HG03520 (cell line): ENCODE data around the gene TRIM38.
"Not testable (repeated sequence)": the region's sequence is repeated elsewhere in the genome, so short reads cannot be mapped to it uniquely, and the experiment has no call there.

Source experiments
- ATAC-seq: cut with Tn5 transposase; IDR thresholded peaks from one replicate; pipeline ENCODE4 v1.9.1; 2021; ENCODE audit warnings: mild to moderate bottlenecking, moderate library complexity; ENCODE audit not compliant: unreplicated experiment

Gene TRIM38

DNA sequence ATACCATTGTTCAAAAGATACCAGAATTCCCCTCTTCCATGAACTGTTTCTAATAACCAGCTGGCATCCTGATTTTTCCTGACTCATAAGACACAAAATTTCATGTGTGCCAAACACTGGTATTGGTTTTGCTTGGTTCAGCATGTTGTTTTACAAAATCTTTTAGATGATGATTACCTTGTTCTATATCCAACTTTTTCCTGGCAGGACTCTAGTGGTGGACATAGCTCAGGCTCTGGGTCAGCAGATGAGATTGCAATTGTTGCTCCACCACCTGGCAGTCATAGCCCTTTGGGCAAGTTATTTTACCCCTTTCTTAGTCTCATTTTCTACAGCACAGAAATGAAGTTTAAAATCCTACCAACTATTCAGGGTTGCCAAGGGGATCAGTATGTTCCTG is 6.2 kb downstream of the TRIM38 start:
- ATAC-seq, result no peak

- ATAC-seq, result no peak
These were observed 8.7 kb downstream of the TRIM38 start for GRCh38 chr6:25971187-25971821.

DNA sequence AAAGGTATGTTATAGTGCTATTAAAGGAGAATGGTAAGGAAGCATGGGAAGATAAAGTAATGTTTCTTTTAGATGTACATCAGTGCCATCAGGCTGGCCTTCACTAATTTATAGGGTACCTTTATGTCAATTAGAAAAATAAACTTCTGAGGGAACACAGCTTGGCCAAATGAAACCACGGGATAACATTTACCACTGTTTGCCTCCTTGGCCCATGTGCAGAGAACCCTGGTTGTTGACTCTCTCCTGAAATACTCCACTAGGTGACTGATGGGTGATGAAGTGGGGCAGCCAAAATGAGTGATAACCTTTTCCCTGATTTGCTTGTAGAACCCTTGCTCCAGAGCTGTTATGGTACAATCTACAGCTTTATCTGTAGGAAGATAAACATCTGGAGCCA is 9.5 kb downstream of the TRIM38 start:
- no peak for ATAC-seq

DNA sequence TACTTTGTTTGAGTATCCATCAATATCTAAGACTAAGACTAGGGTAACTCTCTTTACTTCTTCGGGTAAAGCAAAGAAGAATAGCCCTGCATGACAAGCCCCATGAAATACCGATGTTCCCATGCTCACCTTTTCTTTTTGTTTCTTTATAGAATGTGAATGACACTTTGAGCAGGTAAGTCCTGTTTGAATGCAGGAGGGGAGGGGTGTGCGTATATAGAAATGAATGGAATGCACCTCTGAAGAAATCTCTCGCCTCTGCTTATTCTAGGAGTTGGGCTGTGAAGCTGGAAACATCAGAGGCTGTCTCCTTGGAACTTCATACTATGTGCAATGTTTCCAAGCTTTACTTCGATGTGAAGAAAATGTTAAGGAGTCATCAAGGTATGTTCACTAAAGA is 10.3 kb downstream of the TRIM38 start:
- no peak for ATAC-seq

DNA sequence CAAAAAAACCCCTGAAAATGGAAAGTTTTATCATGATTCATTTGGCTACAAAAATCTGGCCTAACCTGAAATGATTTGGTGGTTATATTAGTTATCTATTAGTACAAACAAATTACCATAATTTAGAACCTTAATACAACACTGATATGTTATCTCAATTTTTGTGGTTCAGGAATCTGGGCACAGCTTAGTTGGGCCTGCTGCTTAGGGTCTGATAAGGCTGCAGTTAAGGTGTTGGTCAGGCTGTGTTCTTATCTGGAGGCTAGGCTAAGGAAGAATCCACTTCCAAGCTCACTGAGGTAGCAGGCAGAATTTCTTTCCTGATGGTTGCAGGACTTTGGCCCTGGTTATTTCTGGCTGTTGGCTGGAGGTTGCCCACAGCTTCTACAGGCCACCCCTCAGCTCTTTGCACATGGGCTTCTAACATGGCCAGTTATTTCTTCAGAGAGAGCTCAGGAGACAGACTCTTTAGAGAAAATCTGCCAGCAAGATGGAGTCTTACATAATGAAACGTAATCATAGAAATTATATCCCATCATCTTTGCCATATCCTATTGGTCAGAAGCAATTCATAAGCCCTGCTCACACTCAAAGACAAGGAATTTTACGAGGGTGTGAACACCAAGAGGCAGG is 11.4 kb downstream of the TRIM38 start:
- no peak for ATAC-seq

DNA sequence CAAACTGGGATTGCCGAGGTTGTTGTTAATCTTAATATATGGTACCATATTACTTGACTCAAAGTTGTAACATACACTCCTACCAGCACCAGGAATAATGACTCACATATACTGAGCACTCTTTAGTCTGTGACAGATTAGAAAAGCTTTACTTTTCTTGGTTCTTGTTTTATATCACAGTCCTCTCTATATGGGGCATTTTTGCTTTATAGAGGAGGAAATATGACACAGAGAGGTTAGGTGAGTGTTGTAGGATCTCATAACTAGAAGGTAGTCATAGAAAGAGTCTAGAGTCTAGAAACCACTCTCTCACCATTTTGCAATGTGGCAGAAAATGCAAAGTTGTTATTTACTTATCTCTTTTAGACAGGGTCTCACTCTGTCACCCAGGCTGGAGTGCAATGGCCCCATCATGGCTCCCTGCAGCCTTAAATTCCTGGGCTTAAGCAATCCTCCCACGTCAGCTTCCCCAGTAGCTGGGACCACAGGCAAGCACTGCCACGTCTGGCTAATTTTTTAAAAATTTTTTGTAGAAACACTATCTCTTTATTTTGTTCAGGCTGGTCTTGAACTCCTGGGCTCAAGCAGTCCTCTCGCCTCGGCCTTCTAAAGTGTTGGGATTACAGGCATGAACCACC is 13.4 kb downstream of the TRIM38 start:
- no peak for ATAC-seq

- no peak for ATAC-seq
These were observed 18.3 kb downstream of the TRIM38 start for GRCh38 chr6:25980935-25981334.

DNA sequence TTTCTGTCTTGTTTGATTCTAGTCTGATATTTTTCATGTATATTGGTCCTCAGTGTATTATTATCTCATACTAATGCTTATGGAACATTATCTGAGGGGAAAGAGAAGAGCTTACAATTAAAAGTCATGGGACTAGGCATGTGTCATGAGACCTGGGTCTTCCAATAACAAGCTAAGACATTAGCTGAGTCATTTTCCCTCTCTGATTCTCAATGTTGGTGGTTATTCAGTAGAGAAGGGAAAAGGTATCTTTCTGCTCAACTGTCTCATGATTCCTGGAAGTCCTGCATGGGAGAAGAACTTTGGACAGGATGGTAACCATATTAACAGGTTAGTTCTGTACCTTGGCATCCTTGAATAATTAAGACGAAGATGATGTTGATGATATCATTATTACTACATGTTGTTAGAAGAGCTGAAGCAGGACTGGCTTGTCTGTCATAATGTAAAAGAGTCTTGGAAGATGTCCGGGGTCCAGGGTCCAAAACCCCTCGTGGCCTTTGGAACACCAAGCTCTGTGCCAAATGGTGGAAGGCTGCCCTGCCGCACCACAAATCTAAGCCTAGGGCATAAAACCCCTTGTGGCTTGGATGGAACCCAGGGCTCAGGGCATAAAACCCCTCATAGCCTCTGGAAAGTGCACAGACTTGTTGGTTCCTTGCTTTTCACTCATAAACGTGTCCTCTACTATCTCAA is 19.1 kb downstream of the TRIM38 start:
- ATAC-seq, result no peak

DNA sequence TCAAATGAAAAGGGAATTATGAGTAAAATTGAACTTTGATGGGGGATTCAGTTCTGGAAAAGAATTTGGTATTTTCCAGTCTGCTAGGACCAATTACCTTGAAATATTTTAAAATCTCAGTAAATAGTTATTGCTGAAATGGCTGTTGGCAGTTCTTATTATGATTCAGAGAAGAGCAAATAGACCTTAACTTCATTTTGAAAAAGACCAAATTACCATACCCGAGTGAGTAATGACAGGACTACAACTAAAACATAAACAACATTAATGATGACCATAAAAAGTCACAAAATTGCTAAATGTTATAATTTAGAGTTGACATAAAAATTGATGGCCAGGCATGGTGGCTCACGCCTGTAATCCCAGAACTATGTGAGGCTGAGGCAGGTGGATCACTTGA is 21.7 kb downstream of the TRIM38 start:
- ATAC-seq, result no peak

DNA sequence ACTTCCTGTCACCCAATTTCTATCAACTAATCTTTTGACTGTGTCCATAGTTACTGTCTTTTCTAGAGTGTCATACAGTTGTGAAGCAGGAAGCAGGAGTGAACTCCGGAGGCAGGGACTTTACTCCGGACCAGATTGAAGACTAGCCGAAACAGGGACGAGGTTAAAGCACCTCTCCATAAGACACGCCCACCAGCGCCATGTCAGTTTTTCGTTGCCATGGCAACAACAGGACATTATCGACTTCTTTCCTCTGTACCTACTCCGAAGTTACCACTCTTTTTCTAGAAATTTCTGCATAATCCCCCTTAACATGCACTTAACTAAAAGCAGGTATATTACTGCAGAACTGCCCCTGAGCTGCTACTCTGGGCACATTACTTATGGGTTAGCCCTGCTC is 25.2 kb downstream of the TRIM38 start:
- no peak for ATAC-seq

- no peak for ATAC-seq
These were observed 27.7 kb downstream of the TRIM38 start for GRCh38 chr6:25990172-25990873.

DNA sequence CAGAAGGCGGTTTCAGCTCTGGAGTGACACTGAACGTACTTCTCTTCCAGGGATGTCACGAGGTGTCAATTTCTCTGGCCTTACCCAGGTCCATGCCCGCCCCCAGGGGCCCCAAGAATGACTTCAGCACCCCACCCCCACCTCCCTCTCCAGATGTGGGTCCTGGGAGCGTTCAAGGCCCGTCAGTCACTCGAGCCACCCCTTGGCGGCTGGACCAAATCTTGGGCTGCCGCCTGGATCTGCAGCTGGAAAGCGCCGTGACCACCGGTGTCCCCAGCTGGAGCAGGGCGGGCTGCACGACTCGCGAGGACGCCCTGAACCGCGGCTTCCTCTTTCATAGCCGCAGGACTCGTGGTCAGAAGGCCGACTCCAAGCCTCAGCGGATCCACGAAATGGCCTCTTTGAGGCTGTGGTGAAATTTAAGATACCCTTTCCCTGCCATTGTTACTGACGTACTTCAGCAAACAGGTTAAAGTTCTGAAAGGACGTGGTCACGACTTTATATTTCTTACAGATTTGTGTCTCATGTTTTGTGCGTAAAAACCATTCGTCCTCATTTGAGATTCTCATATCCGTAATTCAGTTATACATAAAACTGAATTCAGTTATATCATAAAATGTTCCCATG is 29.3 kb downstream of the TRIM38 start:
- peak; percentile 32 for ATAC-seq

DNA sequence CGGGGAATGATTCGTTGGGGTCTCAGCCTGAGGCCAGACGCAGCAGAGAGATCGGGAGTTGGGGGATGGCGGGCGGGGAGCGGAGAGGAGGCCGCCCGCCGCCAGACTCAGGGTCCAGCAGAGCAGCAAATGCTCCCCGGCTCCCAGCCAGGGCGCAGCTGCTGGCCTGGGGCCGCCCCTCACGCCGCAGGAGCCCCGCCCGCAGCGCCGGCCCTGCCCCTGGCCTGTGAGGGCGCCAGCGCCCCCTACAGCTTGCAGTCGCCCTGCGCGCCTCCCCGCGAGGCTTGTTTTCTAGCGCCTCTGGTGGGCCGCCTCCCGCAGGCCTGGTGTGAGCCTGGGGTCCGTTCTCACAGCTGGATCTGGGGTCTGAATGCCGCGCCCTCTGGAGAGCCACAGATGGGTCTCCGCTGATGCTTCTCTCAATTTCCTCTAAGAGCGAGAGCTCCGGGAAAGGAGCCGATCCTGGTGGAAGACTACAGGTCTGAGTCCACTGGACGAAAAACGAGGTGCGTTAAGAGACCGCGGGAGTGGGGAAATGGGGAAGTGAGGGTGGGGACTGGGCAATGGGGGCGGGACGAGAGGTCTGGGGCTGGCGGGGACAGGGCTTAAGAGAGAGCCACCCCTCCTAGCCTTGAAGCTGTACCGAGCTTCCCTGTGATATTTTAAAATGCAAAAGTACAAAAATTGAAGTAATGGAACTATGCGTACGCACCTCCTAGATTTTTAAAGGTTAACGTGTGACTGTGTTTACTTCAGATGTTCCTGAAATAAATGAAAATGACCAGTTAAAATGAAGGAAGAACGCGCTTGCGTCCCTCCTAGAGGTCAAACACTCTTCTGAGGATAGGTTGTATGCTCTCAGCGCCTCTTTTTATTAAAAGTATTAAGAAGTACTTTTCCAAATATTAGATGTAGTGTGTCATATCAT is 30.1 kb downstream of the TRIM38 start:
- ATAC-seq, result peak; percentile 86

DNA sequence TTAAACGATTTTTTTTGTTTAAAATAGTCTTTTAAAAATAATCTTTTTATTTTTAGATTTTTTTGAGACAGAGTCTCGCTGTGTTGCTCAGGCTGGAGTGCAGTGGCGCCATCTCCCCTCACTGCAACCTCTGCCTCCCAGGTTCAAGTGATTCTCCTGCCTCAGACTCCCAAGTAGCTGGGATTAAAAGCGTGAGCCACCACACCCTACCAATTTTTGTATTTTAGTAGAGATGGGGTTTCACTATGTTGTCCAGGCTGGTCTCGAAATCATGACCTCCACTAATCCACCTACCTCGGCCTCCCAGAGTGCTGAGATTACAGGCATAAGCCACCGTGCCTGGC is 30.7 kb downstream of the TRIM38 start:
- not testable (repeated sequence) for ATAC-seq

- peak; percentile 23 for ATAC-seq
These were observed 32.9 kb downstream of the TRIM38 start for GRCh38 chr6:25995507-25995906.

DNA sequence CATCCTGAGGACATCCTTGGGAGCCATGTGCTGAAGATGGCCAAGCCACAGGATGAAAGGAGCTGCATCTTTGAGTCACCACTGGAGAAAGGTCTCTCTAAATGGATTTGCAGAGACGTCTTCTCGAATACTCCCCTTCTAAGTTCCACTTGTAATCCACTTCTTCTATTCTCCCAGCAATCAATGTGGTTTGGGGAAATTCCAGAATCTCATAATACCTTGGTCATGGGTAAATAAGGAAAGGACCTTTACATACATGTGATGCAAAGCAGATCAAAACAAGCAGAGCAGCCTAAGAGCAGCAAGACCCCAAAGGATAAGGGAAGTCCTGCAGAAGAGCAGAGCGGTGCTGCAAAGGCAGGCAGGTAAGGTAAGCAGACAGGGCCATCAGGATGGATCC is 35.3 kb downstream of the TRIM38 start:
- no peak for ATAC-seq

- no peak for ATAC-seq
These were observed 35.8 kb downstream of the TRIM38 start for GRCh38 chr6:25998379-25998778.

DNA sequence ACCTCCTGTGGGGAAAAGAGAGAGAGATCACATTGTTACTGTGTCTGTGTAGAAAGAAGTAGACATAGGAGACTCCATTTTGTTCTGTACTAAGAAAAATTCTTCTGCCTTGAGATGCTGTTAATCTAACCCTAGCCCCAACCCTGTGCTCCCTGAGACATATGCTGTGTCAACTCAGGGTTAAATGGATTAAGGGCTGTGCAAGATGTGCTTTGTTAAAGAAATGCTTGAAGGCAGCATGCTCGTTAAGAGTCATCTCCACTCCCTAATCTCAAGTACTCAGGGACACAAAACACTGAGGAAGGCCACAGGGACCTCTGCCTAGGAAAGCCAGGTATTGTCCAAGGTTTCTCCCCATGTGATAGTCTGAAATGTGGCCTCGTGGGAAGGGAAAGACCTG is 36.6 kb downstream of the TRIM38 start:
- not testable (repeated sequence) for ATAC-seq

- no peak for ATAC-seq
These were observed 38.0 kb downstream of the TRIM38 start for GRCh38 chr6:26000366-26001144.
